OCI-LY7 (cell line): ENCODE measurements around the gene CWC22.

ENCODE experiments used
- EZH2phosphoT487 ChIP-seq: fragments of 200-600 bp; sonication (generic); IDR thresholded peaks from 2 replicates; pipeline ENCODE4 v1.6.1; 2018; ENCODE audit warnings: low read depth, borderline replicate concordance, mild to moderate bottlenecking, mixed run types, antibody characterized with exemption, low read length, moderate library complexity, mixed read lengths
- TF ChIP-seq, protein P1 (sequence below): fragments of 200-600 bp; sonication (generic); conservative IDR thresholded peaks from 2 replicates; pipeline ENCODE4 v1.5.1; 2014; ENCODE audit warnings: mild to moderate bottlenecking, antibody characterized with exemption, low read length, moderate library complexity, mixed read lengths

DNA sequence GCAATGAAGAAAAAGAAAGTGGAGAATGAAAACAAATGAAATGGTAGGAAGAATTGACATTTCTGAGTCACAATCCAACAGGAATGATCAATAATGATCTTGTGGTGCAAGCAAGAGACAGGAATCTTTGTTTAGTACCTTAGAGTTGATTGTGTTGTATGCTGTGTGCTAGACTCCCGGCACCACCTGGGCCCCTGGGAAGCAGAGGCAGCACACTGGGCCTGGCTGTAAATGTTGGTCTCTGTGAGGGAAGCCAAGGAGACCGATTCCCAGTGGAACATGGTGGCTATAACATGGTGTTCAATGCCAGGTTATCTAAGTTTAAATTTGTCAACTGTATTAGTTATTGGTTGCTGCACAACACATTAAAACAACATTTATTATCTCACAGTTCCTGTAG lies 9.8 kb upstream of the CWC22 start:
- TF ChIP-seq EZH2phosphoT487 = no peak
- TF ChIP-seq, protein P1, sequence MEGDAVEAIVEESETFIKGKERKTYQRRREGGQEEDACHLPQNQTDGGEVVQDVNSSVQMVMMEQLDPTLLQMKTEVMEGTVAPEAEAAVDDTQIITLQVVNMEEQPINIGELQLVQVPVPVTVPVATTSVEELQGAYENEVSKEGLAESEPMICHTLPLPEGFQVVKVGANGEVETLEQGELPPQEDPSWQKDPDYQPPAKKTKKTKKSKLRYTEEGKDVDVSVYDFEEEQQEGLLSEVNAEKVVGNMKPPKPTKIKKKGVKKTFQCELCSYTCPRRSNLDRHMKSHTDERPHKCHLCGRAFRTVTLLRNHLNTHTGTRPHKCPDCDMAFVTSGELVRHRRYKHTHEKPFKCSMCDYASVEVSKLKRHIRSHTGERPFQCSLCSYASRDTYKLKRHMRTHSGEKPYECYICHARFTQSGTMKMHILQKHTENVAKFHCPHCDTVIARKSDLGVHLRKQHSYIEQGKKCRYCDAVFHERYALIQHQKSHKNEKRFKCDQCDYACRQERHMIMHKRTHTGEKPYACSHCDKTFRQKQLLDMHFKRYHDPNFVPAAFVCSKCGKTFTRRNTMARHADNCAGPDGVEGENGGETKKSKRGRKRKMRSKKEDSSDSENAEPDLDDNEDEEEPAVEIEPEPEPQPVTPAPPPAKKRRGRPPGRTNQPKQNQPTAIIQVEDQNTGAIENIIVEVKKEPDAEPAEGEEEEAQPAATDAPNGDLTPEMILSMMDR = no peak
